Hepatocyte (in vitro differentiated cells): ENCODE measurements around the gene TCFL5. TPM values are rescaled to one million over a fixed set of nuclear protein-coding genes. Genes with fewer than 3 reads are reported as not detected.
A peak's percentile ranks its signal among the peaks of the same experiment; 100 is the strongest.
"Not testable (repeated sequence)": the region's sequence is repeated elsewhere in the genome, so short reads cannot be mapped to it uniquely, and the experiment has no call there.

Experiments used
- DNase-seq: peaks from one replicate; pipeline ENCODE4 v3.0.0-alpha.2; 2016; ENCODE audit warnings: low spot score
- H2AFZ ChIP-seq: fragments of 200-600 bp; sonication (generic); 2 replicates; pipeline ENCODE4 v1.6.0; 2016; ENCODE audit warnings: antibody characterized with exemption, mild to moderate bottlenecking
- H3K27ac ChIP-seq: fragments of 200-600 bp; sonication (generic); 2 replicates; pipeline ENCODE4 v1.5.1; 2016; ENCODE audit warnings: mild to moderate bottlenecking
- H3K27me3 ChIP-seq: fragments of 200-600 bp; sonication (generic); 2 replicates; pipeline ENCODE4 v1.6.1; 2016
- H3K36me3 ChIP-seq: fragments of 200-600 bp; sonication (generic); replicated peaks from 2 replicates; pipeline ENCODE4 v1.5.1; 2016; ENCODE audit warnings: low read depth; ENCODE audit not compliant: insufficient read depth
- H3K4me1 ChIP-seq: fragments of 200-600 bp; sonication (generic); 2 replicates; pipeline ENCODE4 v1.5.1; 2016; ENCODE audit warnings: mild to moderate bottlenecking, moderate library complexity; ENCODE audit not compliant: insufficient read depth
- H3K4me2 ChIP-seq: fragments of 200-600 bp; sonication (generic); 2 replicates; pipeline ENCODE4 v1.6.0; 2016
- H3K4me3 ChIP-seq: fragments of 200-600 bp; sonication (generic); 2 replicates; pipeline ENCODE4 v1.5.1; 2016; ENCODE audit warnings: mild to moderate bottlenecking
- H3K79me2 ChIP-seq: fragments of 200-600 bp; sonication (generic); 2 replicates; pipeline ENCODE4 v1.6.0; 2017; ENCODE audit warnings: mild to moderate bottlenecking
- H3K9me2 ChIP-seq: fragments of 200-600 bp; sonication (generic); replicated peaks from 2 replicates; pipeline ENCODE4 v1.6.0; 2017; ENCODE audit warnings: mild to moderate bottlenecking; ENCODE audit not compliant: insufficient read depth
- H3K9me3 ChIP-seq: fragments of 200-600 bp; sonication (generic); 2 replicates; pipeline ENCODE4 v1.5.1; 2016; ENCODE audit warnings: low read depth, mild to moderate bottlenecking
- H4K20me1 ChIP-seq: fragments of 200-600 bp; sonication (generic); 2 replicates; pipeline ENCODE4 v1.6.0; 2016; ENCODE audit warnings: mild to moderate bottlenecking; ENCODE audit not compliant: insufficient read depth, poor library complexity, severe bottlenecking
- CTCF ChIP-seq: fragments of 200-600 bp; sonication (generic); IDR thresholded peaks from 2 replicates; pipeline ENCODE4 v1.5.1; 2016; ENCODE audit warnings: antibody characterized with exemption, mild to moderate bottlenecking; ENCODE audit not compliant: poor library complexity
- EZH2 ChIP-seq: fragments of 200-600 bp; sonication (generic); IDR thresholded peaks from 2 replicates; pipeline ENCODE4 v1.6.1; 2016; ENCODE audit warnings: antibody characterized with exemption, mild to moderate bottlenecking, borderline replicate concordance
- EZH2phosphoT487 ChIP-seq: fragments of 200-600 bp; sonication (generic); IDR thresholded peaks from one replicate; pipeline ENCODE4 v1.6.1; 2018; ENCODE audit warnings: antibody characterized with exemption, mild to moderate bottlenecking, low read depth, moderate library complexity; ENCODE audit not compliant: unreplicated experiment, severe bottlenecking
- WGBS: methylation state at CpG from one replicate; pipeline ENCODE4 v1.1.6; 2016; ENCODE audit warnings: low lambda C conversion rate; ENCODE audit errors: missing lambda C conversion rate; 5-methylcytosine and 5-hydroxymethylcytosine counted together
- polyA plus RNA-seq: library from polyadenylated mRNA; unstranded; fragments of >200 nt; fragmentation: Nextera tagmentation; extraction: Ambion mirVana; gene quantifications from 2 replicates; pipeline ENCODE4 v1.2.1, GENCODE V29; 2016
- total RNA-seq: library from RNA; depleted of rRNA; stranded (reverse); fragments of >200 nt; gene quantifications from 2 replicates; pipeline ENCODE4 v1.2.3, GENCODE V29; 2014

Gene TCFL5
- total and polyA plus RNA-seq, 2 experiments from 2014 or later: 8.5 to 9.5 TPM

GRCh38 chr20:62873681-62874031 lies 12.0 kb upstream of the TCFL5 start:
- H3K4me3 ChIP-seq, H4K20me1 ChIP-seq, H3K9me3 ChIP-seq, H3K4me1 ChIP-seq, H3K79me2 ChIP-seq, H2AFZ ChIP-seq, H3K36me3 ChIP-seq, H3K27me3 ChIP-seq, H3K9me2 ChIP-seq: not testable (repeated sequence)
- H3K27ac ChIP-seq: peak overlapping the region; percentile 35
- H3K4me2 ChIP-seq: peak overlapping the region; percentile 47
- 3% methylated on average over 13 of the region's 15 CpGs for WGBS
- DNase-seq: peak; percentile 67
- TF ChIP-seq CTCF: peak; percentile 59

- H3K9me2 ChIP-seq: no peaks in the 10 kb centered on the region
- peak overlapping the region; percentile 35 for H3K27ac ChIP-seq
- no peaks in the 10 kb centered on the region for H3K9me3 ChIP-seq
- H3K79me2 ChIP-seq: no peaks in the 10 kb centered on the region
- H3K36me3 ChIP-seq: no peaks in the 10 kb centered on the region
- H3K4me3 ChIP-seq: no peak overlapping the region
- no peaks in the 10 kb centered on the region for H3K4me1 ChIP-seq
- DNase-seq: no peak
- H3K4me2 ChIP-seq: peak overlapping the region; percentile 47
- TF ChIP-seq EZH2: no peak
- TF ChIP-seq CTCF: no peak
- no peak for TF ChIP-seq EZH2phosphoT487
- WGBS: 82% methylated on average over 7 of the region's 7 CpGs
- no peaks in the 10 kb centered on the region for H4K20me1 ChIP-seq
- H2AFZ ChIP-seq: no peak overlapping the region
- no peaks in the 10 kb centered on the region for H3K27me3 ChIP-seq
These were observed 11.7 kb upstream of the TCFL5 start for GRCh38 chr20:62873280-62873679.

- TF ChIP-seq EZH2phosphoT487 (no peak), CTCF (no peak), EZH2 (no peak)
- Histone ChIP-seq H2AFZ (no peak overlapping the region), H3K79me2 (no peaks in the 10 kb centered on the region), H3K4me2 (no peak overlapping the region), H3K4me3 (no peak overlapping the region), H3K27ac (no peak overlapping the region), H3K27me3 (no peaks in the 10 kb centered on the region), H3K36me3 (no peaks in the 10 kb centered on the region), H3K9me3 (no peaks in the 10 kb centered on the region), H3K4me1 (no peaks in the 10 kb centered on the region), H3K9me2 (no peaks in the 10 kb centered on the region), H4K20me1 (no peaks in the 10 kb centered on the region)
- 93% methylated on average over 6 of the region's 6 CpGs for WGBS
- no peak for DNase-seq
These were observed 11.2 kb upstream of the TCFL5 start for GRCh38 chr20:62872862-62873261.

DNA sequence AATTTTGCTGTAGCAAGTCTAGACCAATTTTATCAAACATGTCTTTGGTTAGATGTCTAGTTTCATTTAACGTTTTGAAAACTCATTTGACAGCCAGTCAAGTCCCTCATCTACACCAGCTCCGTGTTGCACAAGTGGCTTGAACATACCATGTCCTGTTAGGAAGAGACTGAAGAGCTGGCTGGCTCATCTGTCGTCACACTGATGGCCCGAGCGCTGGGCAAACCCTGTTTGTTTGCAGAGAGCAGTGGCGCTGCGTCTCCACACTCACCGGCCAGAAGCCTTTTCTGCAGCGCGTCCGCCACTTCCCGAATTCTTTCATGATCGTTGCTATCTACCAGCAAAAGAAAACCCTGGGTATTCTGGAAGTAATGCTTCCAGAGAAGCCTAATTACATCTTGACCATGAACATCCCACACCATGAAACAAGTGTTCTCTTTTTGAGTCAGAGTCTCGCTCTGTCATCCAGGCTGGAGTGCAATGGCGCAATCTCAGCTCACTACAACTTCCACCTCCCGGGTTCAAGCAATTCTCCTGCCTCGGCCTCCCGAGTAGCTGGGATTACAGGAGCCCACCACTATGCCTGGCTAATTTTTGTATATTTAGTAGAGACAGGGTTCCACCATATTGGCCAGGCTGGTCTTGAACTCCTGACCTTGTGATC lies 10.7 kb upstream of the TCFL5 start:
- no peak overlapping the region for H3K4me2 ChIP-seq
- no peaks in the 10 kb centered on the region for H3K79me2 ChIP-seq
- no peak overlapping the region for H3K4me3 ChIP-seq
- no peak for DNase-seq
- no peaks in the 10 kb centered on the region for H3K9me3 ChIP-seq
- no peak for TF ChIP-seq EZH2phosphoT487
- TF ChIP-seq EZH2: no peak
- TF ChIP-seq CTCF: no peak
- no peaks in the 10 kb centered on the region for H3K4me1 ChIP-seq
- H3K9me2 ChIP-seq: no peaks in the 10 kb centered on the region
- 85% methylated on average over 18 of the region's 18 CpGs for WGBS
- no peaks in the 10 kb centered on the region for H3K36me3 ChIP-seq
- H2AFZ ChIP-seq: no peak overlapping the region
- no peak overlapping the region for H3K27ac ChIP-seq
- no peaks in the 10 kb centered on the region for H4K20me1 ChIP-seq
- H3K27me3 ChIP-seq: no peaks in the 10 kb centered on the region
